ENCODE measurements around the gene PCLAF.

DNA sequence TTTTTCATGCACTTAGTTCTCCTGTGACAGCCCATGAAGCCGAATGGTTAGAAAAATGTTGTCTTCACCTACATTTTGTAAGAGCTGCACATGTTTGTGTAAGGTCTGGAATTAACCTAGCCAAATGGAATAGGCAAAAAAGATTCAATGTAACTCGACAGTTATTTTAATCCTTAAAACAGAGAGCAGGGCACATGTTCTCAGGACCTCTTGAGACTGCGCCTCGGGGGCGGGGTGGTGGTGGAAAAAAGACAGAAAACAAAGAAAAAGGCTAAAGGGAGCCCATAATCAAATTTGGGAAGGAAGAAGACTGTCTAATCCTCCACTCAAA, 24.6 kb downstream of the PCLAF start:
- TF ChIP-seq, protein P1, sequence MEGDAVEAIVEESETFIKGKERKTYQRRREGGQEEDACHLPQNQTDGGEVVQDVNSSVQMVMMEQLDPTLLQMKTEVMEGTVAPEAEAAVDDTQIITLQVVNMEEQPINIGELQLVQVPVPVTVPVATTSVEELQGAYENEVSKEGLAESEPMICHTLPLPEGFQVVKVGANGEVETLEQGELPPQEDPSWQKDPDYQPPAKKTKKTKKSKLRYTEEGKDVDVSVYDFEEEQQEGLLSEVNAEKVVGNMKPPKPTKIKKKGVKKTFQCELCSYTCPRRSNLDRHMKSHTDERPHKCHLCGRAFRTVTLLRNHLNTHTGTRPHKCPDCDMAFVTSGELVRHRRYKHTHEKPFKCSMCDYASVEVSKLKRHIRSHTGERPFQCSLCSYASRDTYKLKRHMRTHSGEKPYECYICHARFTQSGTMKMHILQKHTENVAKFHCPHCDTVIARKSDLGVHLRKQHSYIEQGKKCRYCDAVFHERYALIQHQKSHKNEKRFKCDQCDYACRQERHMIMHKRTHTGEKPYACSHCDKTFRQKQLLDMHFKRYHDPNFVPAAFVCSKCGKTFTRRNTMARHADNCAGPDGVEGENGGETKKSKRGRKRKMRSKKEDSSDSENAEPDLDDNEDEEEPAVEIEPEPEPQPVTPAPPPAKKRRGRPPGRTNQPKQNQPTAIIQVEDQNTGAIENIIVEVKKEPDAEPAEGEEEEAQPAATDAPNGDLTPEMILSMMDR (IDR thresholded peaks at IDR 0.05; ENCODE audit: extremely low read depth in 1 of 2, insufficient read depth in 1 of 2, low read depth in 1 of 2, low read length in 2 of 2) = no peak
- TF ChIP-seq POLR2A (IDR thresholded peaks at IDR 0.05; ENCODE audit: low read depth, low read length) (no peak), POLR2AphosphoS5 (IDR thresholded peaks at IDR 0.05; ENCODE audit: insufficient read depth, low read depth, low read length) (no peak)

All from endothelial cell of umbilical vein (primary cell).